ENCODE results near the gene DGKD. TPM values are rescaled to one million over a fixed set of nuclear protein-coding genes. Genes with fewer than 3 reads are reported as not detected.

The DGKD gene
- total and polyA plus RNA-seq, 2 donors (not counting 1 experiment from before 2014, with no cell fraction given): 6.0 to 9.9 TPM

DNA sequence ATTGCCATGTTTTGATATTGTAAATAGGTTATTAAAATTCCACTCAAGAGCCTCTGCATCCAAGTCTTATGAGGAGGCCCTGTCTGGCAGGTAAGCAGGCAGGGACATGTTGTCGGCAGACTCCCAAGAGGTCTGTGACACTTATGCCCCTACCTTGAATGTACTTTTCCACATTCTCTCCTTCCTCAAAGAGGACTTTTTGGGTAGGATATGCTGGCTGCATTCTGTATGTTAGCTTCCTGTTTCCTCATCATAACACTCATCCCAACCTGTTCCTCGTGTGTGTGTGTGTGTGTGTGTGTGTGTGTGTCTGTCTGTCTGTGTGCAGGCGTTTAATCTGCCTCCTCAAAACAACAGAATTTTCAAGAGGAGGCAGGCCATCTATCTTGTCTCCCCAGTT lies 137.0 kb downstream of the DGKD start:
- no peaks in the 10 kb centered on the region for H4K20me1 ChIP-seq (ENCODE audit: control insufficient read depth, extremely low read depth, insufficient read depth, low read length)

DNA sequence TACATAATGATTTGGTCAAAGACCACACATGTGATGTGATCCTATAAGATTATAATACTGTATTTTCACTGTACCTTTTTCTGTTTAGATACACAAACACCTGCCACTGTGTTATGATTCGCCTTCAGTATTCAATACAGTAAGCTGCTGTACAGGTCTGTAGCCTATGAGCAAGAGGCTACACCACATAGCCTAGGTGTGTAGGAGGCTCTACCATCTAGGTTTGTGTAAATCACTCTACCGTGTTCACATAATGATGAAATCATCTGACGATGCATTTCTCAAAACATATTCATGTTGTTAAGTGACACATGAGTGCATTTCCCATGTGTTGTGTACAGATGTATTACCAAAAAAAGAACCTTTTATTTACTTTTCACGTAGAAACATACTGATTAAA lies 137.8 kb downstream of the DGKD start:
- Histone ChIP-seq H3K9ac (ENCODE audit: insufficient read depth, low read length) (no peak overlapping the region), H4K20me1 (ENCODE audit: control insufficient read depth, extremely low read depth, insufficient read depth, low read length) (no peaks in the 10 kb centered on the region), H3K36me3 (ENCODE audit: control insufficient read depth, insufficient read depth, low read length) (no peaks in the 10 kb centered on the region), H3K4me1 (ENCODE audit: control insufficient read depth, extremely low read depth, insufficient read depth, low read length) (peaks cover 6% of the 10 kb centered on the region), H3K4me3 (replicated peaks in 1 of 4; ENCODE audit: control extremely low read depth in 1 of 4, insufficient read depth in 1 of 4, low read depth in 3 of 4, low read length in 4 of 4) (no peak overlapping the region), H3K27me3 (ENCODE audit: control insufficient read depth, insufficient read depth, low read length) (no peaks in the 10 kb centered on the region), H2AFZ (ENCODE audit: low read length) (no peak overlapping the region), H3K4me2 (ENCODE audit: extremely low read depth, insufficient read depth, low read length) (no peak overlapping the region), H3K27ac (ENCODE audit: insufficient read depth, low read length) (no peak overlapping the region), H3K79me2 (ENCODE audit: control insufficient read depth, insufficient read depth, low read length) (no peaks in the 10 kb centered on the region), H3K9me3 (ENCODE audit: control insufficient read depth, insufficient read depth, low read depth, low read length) (no peaks in the 10 kb centered on the region)
- TF ChIP-seq EZH2 (IDR thresholded peaks at IDR 0.05; ENCODE audit: low read length, missing control alignments): no peak
- TF ChIP-seq, protein P1, sequence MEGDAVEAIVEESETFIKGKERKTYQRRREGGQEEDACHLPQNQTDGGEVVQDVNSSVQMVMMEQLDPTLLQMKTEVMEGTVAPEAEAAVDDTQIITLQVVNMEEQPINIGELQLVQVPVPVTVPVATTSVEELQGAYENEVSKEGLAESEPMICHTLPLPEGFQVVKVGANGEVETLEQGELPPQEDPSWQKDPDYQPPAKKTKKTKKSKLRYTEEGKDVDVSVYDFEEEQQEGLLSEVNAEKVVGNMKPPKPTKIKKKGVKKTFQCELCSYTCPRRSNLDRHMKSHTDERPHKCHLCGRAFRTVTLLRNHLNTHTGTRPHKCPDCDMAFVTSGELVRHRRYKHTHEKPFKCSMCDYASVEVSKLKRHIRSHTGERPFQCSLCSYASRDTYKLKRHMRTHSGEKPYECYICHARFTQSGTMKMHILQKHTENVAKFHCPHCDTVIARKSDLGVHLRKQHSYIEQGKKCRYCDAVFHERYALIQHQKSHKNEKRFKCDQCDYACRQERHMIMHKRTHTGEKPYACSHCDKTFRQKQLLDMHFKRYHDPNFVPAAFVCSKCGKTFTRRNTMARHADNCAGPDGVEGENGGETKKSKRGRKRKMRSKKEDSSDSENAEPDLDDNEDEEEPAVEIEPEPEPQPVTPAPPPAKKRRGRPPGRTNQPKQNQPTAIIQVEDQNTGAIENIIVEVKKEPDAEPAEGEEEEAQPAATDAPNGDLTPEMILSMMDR (conservative IDR thresholded peaks at IDR 0.05 in 1 of 2, IDR thresholded peaks at IDR 0.05 in 1 of 2; ENCODE audit: low read depth in 1 of 2, low read length in 2 of 2): no peak
- DNase-seq (ENCODE audit: low read depth in 2 of 2): no peak

More for the DNA sequence above, 137.0 kb downstream of the DGKD start:
- TF ChIP-seq EZH2 (IDR thresholded peaks at IDR 0.05; ENCODE audit: low read length, missing control alignments): no peak
- TF ChIP-seq, protein P1 (conservative IDR thresholded peaks at IDR 0.05 in 1 of 2, IDR thresholded peaks at IDR 0.05 in 1 of 2; ENCODE audit: low read depth in 1 of 2, low read length in 2 of 2): no peak
- Histone ChIP-seq H3K4me2 (ENCODE audit: extremely low read depth, insufficient read depth, low read length) (no peak overlapping the region), H3K4me3 (replicated peaks in 1 of 4; ENCODE audit: control extremely low read depth in 1 of 4, insufficient read depth in 1 of 4, low read depth in 3 of 4, low read length in 4 of 4) (no peak overlapping the region), H3K9ac (ENCODE audit: insufficient read depth, low read length) (no peak overlapping the region), H2AFZ (ENCODE audit: low read length) (no peak overlapping the region), H3K9me3 (ENCODE audit: control insufficient read depth, insufficient read depth, low read depth, low read length) (no peaks in the 10 kb centered on the region), H3K4me1 (ENCODE audit: control insufficient read depth, extremely low read depth, insufficient read depth, low read length) (peaks cover 12% of the 10 kb centered on the region), H3K27ac (ENCODE audit: insufficient read depth, low read length) (no peak overlapping the region), H3K36me3 (ENCODE audit: control insufficient read depth, insufficient read depth, low read length) (no peaks in the 10 kb centered on the region), H3K27me3 (ENCODE audit: control insufficient read depth, insufficient read depth, low read length) (no peaks in the 10 kb centered on the region), H3K79me2 (ENCODE audit: control insufficient read depth, insufficient read depth, low read length) (no peaks in the 10 kb centered on the region)
- no peak for DNase-seq (ENCODE audit: low read depth in 2 of 2)

DNA sequence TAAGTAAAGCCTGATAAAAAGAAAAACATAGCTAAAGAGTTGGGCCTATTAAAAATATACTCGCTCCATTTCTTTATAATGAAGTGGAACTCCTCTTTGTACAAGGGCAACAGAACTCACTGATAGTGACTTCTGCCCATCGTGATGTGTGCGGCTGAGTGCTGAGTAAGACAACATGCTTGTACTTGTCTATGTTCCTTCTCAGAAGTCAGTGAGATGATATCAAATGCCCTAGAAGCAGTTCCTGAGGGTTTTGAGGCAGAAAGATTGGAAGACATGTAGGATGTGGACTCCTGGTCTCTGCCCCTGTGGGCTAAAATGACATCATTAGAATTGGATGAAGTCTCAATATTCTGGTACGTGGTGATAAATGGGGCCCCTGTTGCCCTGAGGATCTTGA lies 138.5 kb downstream of the DGKD start:
- no peaks in the 10 kb centered on the region for H3K9me3 ChIP-seq (ENCODE audit: control insufficient read depth, insufficient read depth, low read depth, low read length)
- H2AFZ ChIP-seq (ENCODE audit: low read length): no peak overlapping the region
- no peaks in the 10 kb centered on the region for H3K79me2 ChIP-seq (ENCODE audit: control insufficient read depth, insufficient read depth, low read length)
- no peak for TF ChIP-seq EZH2 (IDR thresholded peaks at IDR 0.05; ENCODE audit: low read length, missing control alignments)
- TF ChIP-seq, protein P1 (conservative IDR thresholded peaks at IDR 0.05 in 1 of 2, IDR thresholded peaks at IDR 0.05 in 1 of 2; ENCODE audit: low read depth in 1 of 2, low read length in 2 of 2): no peak
- H3K27me3 ChIP-seq (ENCODE audit: control insufficient read depth, insufficient read depth, low read length): no peaks in the 10 kb centered on the region
- H3K36me3 ChIP-seq (ENCODE audit: control insufficient read depth, insufficient read depth, low read length): no peaks in the 10 kb centered on the region
- peaks cover 5% of the 10 kb centered on the region for H3K4me1 ChIP-seq (ENCODE audit: control insufficient read depth, extremely low read depth, insufficient read depth, low read length)
- no peaks in the 10 kb centered on the region for H4K20me1 ChIP-seq (ENCODE audit: control insufficient read depth, extremely low read depth, insufficient read depth, low read length)
- no peak overlapping the region for H3K27ac ChIP-seq (ENCODE audit: insufficient read depth, low read length)
- H3K4me2 ChIP-seq (ENCODE audit: extremely low read depth, insufficient read depth, low read length): no peak overlapping the region
- no peak overlapping the region for H3K4me3 ChIP-seq (replicated peaks in 1 of 4; ENCODE audit: control extremely low read depth in 1 of 4, insufficient read depth in 1 of 4, low read depth in 3 of 4, low read length in 4 of 4)
- no peak for DNase-seq (ENCODE audit: low read depth in 2 of 2)
- no peak overlapping the region for H3K9ac ChIP-seq (ENCODE audit: insufficient read depth, low read length)

Measured in fibroblast of lung (primary cell).